Skeletal muscle satellite cell (primary cell): ENCODE measurements around the gene TERB1.

Experiments used
- H3K27me3 ChIP-seq: 2 replicates; pipeline ENCODE4 v1.7.0; 2013; ENCODE audit warnings: low read length; ENCODE audit not compliant: control insufficient read depth, insufficient read depth
- H3K36me3 ChIP-seq: 2 replicates; pipeline ENCODE4 v1.7.0; 2013; ENCODE audit warnings: mild to moderate bottlenecking, control low read depth, low read length; ENCODE audit not compliant: insufficient read depth
- H3K4me1 ChIP-seq: 2 replicates; pipeline ENCODE4 v1.7.0; 2013; ENCODE audit warnings: low read length; ENCODE audit not compliant: control insufficient read depth, insufficient read depth
- H3K4me2 ChIP-seq: 2 replicates; pipeline ENCODE4 v1.7.0; 2013; ENCODE audit warnings: mild to moderate bottlenecking, low read length
- H3K4me3 ChIP-seq: 2 replicates; pipeline ENCODE4 v1.7.0; 2013; ENCODE audit warnings: low read length
- H3K9ac ChIP-seq: 2 replicates; pipeline ENCODE4 v1.7.0; 2013; ENCODE audit warnings: mild to moderate bottlenecking, low read depth, low read length, moderate library complexity
- H3K9me3 ChIP-seq: replicated peaks from 2 replicates; pipeline ENCODE4 v1.7.0; 2013; ENCODE audit warnings: mild to moderate bottlenecking, control low read depth, low read length

The TERB1 gene

GRCh38 chr16:66717112-66717675, 84.2 kb downstream of the TERB1 start:
- Histone ChIP-seq H3K9me3 (no peaks in the 10 kb centered on the region), H3K36me3 (peaks cover 17% of the 10 kb centered on the region), H3K27me3 (no peaks in the 10 kb centered on the region), H3K4me3 (no peak overlapping the region), H3K4me2 (no peak overlapping the region), H3K9ac (no peak overlapping the region), H3K4me1 (no peaks in the 10 kb centered on the region)

GRCh38 chr16:66714654-66715307, 86.6 kb downstream of the TERB1 start:
- Histone ChIP-seq H3K36me3 (peaks cover 9% of the 10 kb centered on the region), H3K4me2 (no peak overlapping the region), H3K4me1 (no peaks in the 10 kb centered on the region), H3K4me3 (no peak overlapping the region), H3K9ac (no peak overlapping the region), H3K27me3 (no peaks in the 10 kb centered on the region), H3K9me3 (no peaks in the 10 kb centered on the region)

- H3K4me3 ChIP-seq, result no peak overlapping the region
- peaks cover 9% of the 10 kb centered on the region for H3K36me3 ChIP-seq
- H3K4me1 ChIP-seq, result no peaks in the 10 kb centered on the region
- no peak overlapping the region for H3K9ac ChIP-seq
- no peak overlapping the region for H3K4me2 ChIP-seq
- no peaks in the 10 kb centered on the region for H3K27me3 ChIP-seq
- H3K9me3 ChIP-seq, result no peaks in the 10 kb centered on the region
These were observed 87.3 kb downstream of the TERB1 start for GRCh38 chr16:66714062-66714461.

- Histone ChIP-seq H3K4me3 (no peak overlapping the region), H3K4me2 (no peak overlapping the region), H3K36me3 (peaks cover 5% of the 10 kb centered on the region), H3K9ac (no peak overlapping the region), H3K4me1 (no peaks in the 10 kb centered on the region), H3K9me3 (no peaks in the 10 kb centered on the region), H3K27me3 (no peaks in the 10 kb centered on the region)
These were observed 88.3 kb downstream of the TERB1 start for GRCh38 chr16:66713076-66713475.

- no peaks in the 10 kb centered on the region for H3K36me3 ChIP-seq
- no peaks in the 10 kb centered on the region for H3K9me3 ChIP-seq
- H3K27me3 ChIP-seq, result no peaks in the 10 kb centered on the region
- H3K4me1 ChIP-seq, result no peaks in the 10 kb centered on the region
- H3K4me2 ChIP-seq, result no peak overlapping the region
- no peak overlapping the region for H3K4me3 ChIP-seq
- H3K9ac ChIP-seq, result no peak overlapping the region
These were observed 88.9 kb downstream of the TERB1 start for GRCh38 chr16:66712512-66712911.

GRCh38 chr16:66711581-66711980, 89.8 kb downstream of the TERB1 start:
- H3K27me3 ChIP-seq, result no peaks in the 10 kb centered on the region
- no peak overlapping the region for H3K4me3 ChIP-seq
- no peaks in the 10 kb centered on the region for H3K36me3 ChIP-seq
- no peak overlapping the region for H3K4me2 ChIP-seq
- no peak overlapping the region for H3K9ac ChIP-seq
- H3K9me3 ChIP-seq, result no peaks in the 10 kb centered on the region
- no peaks in the 10 kb centered on the region for H3K4me1 ChIP-seq

- Histone ChIP-seq H3K4me2 (no peak overlapping the region), H3K36me3 (no peaks in the 10 kb centered on the region), H3K9ac (no peak overlapping the region), H3K4me3 (no peak overlapping the region), H3K9me3 (no peaks in the 10 kb centered on the region), H3K27me3 (peaks cover 5% of the 10 kb centered on the region), H3K4me1 (peaks cover 5% of the 10 kb centered on the region)
These were observed 94.9 kb downstream of the TERB1 start for GRCh38 chr16:66706506-66706880.

GRCh38 chr16:66705790-66706505, 95.4 kb downstream of the TERB1 start:
- Histone ChIP-seq H3K4me3 (no peak overlapping the region), H3K36me3 (no peaks in the 10 kb centered on the region), H3K9me3 (no peaks in the 10 kb centered on the region), H3K27me3 (peaks cover 5% of the 10 kb centered on the region), H3K4me1 (peaks cover 5% of the 10 kb centered on the region), H3K4me2 (no peak overlapping the region), H3K9ac (no peak overlapping the region)
